GM12878 (cell line): ENCODE results near the gene PSMA8. TPM values are rescaled to one million over a fixed set of nuclear protein-coding genes. Genes with fewer than 3 reads are reported as not detected.

Experiments
- ATAC-seq: fragments of 200-7000 bp; cut with Tn5 transposase; 3 replicates; pipeline ENCODE4 v1.9.1; 2020; ENCODE audit warnings: mild to moderate bottlenecking, moderate library complexity
- BruUV-seq: library from RNA; stranded (reverse); fragments of 400-500 nt; replicated peaks from 2 replicates; lab custom pipeline; 2021; lab: Mats Ljungman, UMichigan
- CTCF ChIA-PET: fragments of 300-600 bp; sonication (Branson Sonifier 250); formaldehyde crosslinking; extraction: SDS; loops from one replicate; lab custom pipeline; 2021; ENCODE audit warnings: inconsistent platforms; lab: Yijun Ruan, JAX
- POLR2A ChIA-PET: fragments of 350-600 bp; formaldehyde crosslinking; extraction: SDS; loops from one replicate; lab custom pipeline; 2021; ENCODE audit warnings: inconsistent platforms; lab: Charles Lee
- RAD21 ChIA-PET: fragments of 300-600 bp; sonication (Branson Sonifier 250); formaldehyde crosslinking; loops from one replicate; lab custom pipeline; 2023; ENCODE audit warnings: antibody characterized with exemption; ENCODE audit not compliant: unreplicated experiment; lab: Charles Lee
- SMC1A ChIA-PET: fragments of 300-600 bp; sonication (Branson Sonifier 250); formaldehyde crosslinking; loops from one replicate; lab custom pipeline; 2023; ENCODE audit not compliant: unreplicated experiment, uncharacterized antibody; lab: Charles Lee
- DNase-seq: peaks from one replicate; pipeline ENCODE4 v3.0.0-alpha.2; 2011; ENCODE audit warnings: low read depth, low spot score
- FAIRE-seq: peaks from 3 replicates; lab custom pipeline; 2011; peaks lifted over from hg19 to GRCh38; lab: Jason Lieb, UNC
- H2AFZ ChIP-seq: 2 replicates; pipeline ENCODE4 v1.6.0; 2011; ENCODE audit warnings: low read depth, low read length, control low read depth; ENCODE audit not compliant: control insufficient read depth
- H3K27ac ChIP-seq: 2 replicates; pipeline ENCODE4 v1.5.1; 2011; ENCODE audit warnings: control low read depth; ENCODE audit not compliant: control insufficient read depth, insufficient read depth
- H3K27me3 ChIP-seq, 2 experiments: replicated peaks in 1 of 2; 2 replicates each; pipeline versions ENCODE4 v1.6.0 to v1.6.1; 2011; ENCODE audit warnings: low read length in 1 of 2; ENCODE audit not compliant: control insufficient read depth in 2 of 2, insufficient read depth in 2 of 2
- H3K36me3 ChIP-seq, 2 experiments: 2 replicates each; pipeline ENCODE4 v1.5.1; 2011; ENCODE audit warnings: low read length in 1 of 2; ENCODE audit not compliant: control insufficient read depth in 2 of 2, insufficient read depth in 2 of 2
- H3K4me1 ChIP-seq: 2 replicates; pipeline ENCODE4 v1.6.1; 2011; ENCODE audit warnings: mild to moderate bottlenecking, low read length, moderate library complexity, mixed read lengths; ENCODE audit not compliant: control insufficient read depth, insufficient read depth
- H3K4me2 ChIP-seq: 2 replicates; pipeline ENCODE4 v1.6.0; 2011; ENCODE audit warnings: control low read depth; ENCODE audit not compliant: control insufficient read depth, insufficient read depth
- H3K4me3 ChIP-seq: fragments of 200-600 bp; sonication (generic); 2 replicates; pipeline ENCODE4 v1.5.1; 2016
- H3K79me2 ChIP-seq: 2 replicates; pipeline ENCODE4 v1.6.0; 2011; ENCODE audit warnings: low read length; ENCODE audit not compliant: control insufficient read depth, insufficient read depth
- H3K9ac ChIP-seq: 2 replicates; pipeline ENCODE4 v1.8.0; 2011; ENCODE audit warnings: low read length, control low read depth, mixed read lengths; ENCODE audit not compliant: control insufficient read depth, insufficient read depth
- H3K9me3 ChIP-seq: replicated peaks from 3 replicates; pipeline ENCODE4 v1.5.1; 2011; ENCODE audit warnings: mild to moderate bottlenecking, low read length; ENCODE audit not compliant: control insufficient read depth, insufficient read depth
- H4K20me1 ChIP-seq: 2 replicates; pipeline ENCODE4 v1.6.0; 2011; ENCODE audit not compliant: control insufficient read depth, insufficient read depth
- BRCA1 ChIP-seq: IDR thresholded peaks from 2 replicates; pipeline ENCODE4 v1.6.1; 2011; ENCODE audit warnings: low read depth, low read length, improper control_type of control experiment
- DPF2 ChIP-seq: fragments of 450-650 bp; IDR thresholded peaks from 2 replicates; pipeline ENCODE4 v1.6.1; 2017; ENCODE audit warnings: mild to moderate bottlenecking
- E4F1 ChIP-seq: fragments of 450-650 bp; IDR thresholded peaks from 2 replicates; pipeline ENCODE4 v1.6.1; 2018; ENCODE audit warnings: borderline replicate concordance, mild to moderate bottlenecking; ENCODE audit not compliant: partially characterized antibody
- EP300 ChIP-seq, 2 experiments: fragments of 150-350 bp in 1 of 2; IDR thresholded peaks; 2 replicates each; pipeline ENCODE4 v1.6.1; 2011 to 2012; ENCODE audit warnings: low read depth in 2 of 2, low read length in 2 of 2, borderline replicate concordance in 1 of 2, improper control_type of control experiment in 1 of 2, inconsistent platforms in 1 of 2; ENCODE audit not compliant: control insufficient read depth in 1 of 2
- ESRRA ChIP-seq: IDR thresholded peaks from 2 replicates; pipeline ENCODE4 v1.6.1; 2012; ENCODE audit warnings: mild to moderate bottlenecking, low read length, improper control_type of control experiment
- EZH2 ChIP-seq: IDR thresholded peaks from 2 replicates; pipeline ENCODE4 v1.6.1; 2012; ENCODE audit warnings: low read depth, mild to moderate bottlenecking, control low read depth, inconsistent platforms, low read length, borderline replicate concordance; ENCODE audit not compliant: control insufficient read depth
- HDAC6 ChIP-seq: fragments of 200-600 bp; sonication (generic); IDR thresholded peaks from one replicate; pipeline ENCODE4 v1.8.0; 2017; ENCODE audit warnings: antibody characterized with exemption; ENCODE audit not compliant: unreplicated experiment
- HDGF ChIP-seq: fragments of 450-650 bp; IDR thresholded peaks from 2 replicates; pipeline ENCODE4 v1.6.1; 2016; ENCODE audit warnings: antibody characterized with exemption
- JUNB ChIP-seq: IDR thresholded peaks from 2 replicates; pipeline ENCODE4 v1.6.1; 2016; ENCODE audit warnings: antibody characterized with exemption, mild to moderate bottlenecking
- KDM1A ChIP-seq: fragments of 200-600 bp; sonication (generic); IDR thresholded peaks from 2 replicates; pipeline ENCODE4 v1.6.1; 2016; ENCODE audit warnings: borderline replicate concordance
- NR2C2 ChIP-seq: IDR thresholded peaks from 2 replicates; pipeline ENCODE4 v1.6.1; 2011; ENCODE audit warnings: borderline replicate concordance, low read depth; ENCODE audit not compliant: control insufficient read depth, insufficient read length
- STAT3 ChIP-seq: IDR thresholded peaks from 2 replicates; pipeline ENCODE4 v1.6.1; 2011; ENCODE audit warnings: low read depth, low read length, improper control_type of control experiment
- ZNF207 ChIP-seq: fragments of 450-650 bp; IDR thresholded peaks from 2 replicates; pipeline ENCODE4 v1.6.1; 2014; ENCODE audit warnings: antibody characterized with exemption, mild to moderate bottlenecking, borderline replicate concordance
- ZNF384 ChIP-seq: IDR thresholded peaks from 2 replicates; pipeline ENCODE4 v1.6.1; 2012; ENCODE audit warnings: low read depth, mild to moderate bottlenecking, low read length, improper control_type of control experiment, borderline replicate concordance
- ZNF687 ChIP-seq: fragments of 450-650 bp; IDR thresholded peaks from 2 replicates; pipeline ENCODE4 v1.6.1; 2017; ENCODE audit warnings: mild to moderate bottlenecking, moderate library complexity
- WGBS: methylation state at CpG from one replicate; pipeline ENCODE4 v1.1.6; 2016; ENCODE audit warnings: low lambda C conversion rate; ENCODE audit not compliant: insufficient replicate concordance, insufficient coverage; ENCODE audit errors: missing lambda C conversion rate; 5-methylcytosine and 5-hydroxymethylcytosine counted together
- in situ Hi-C: fragments of 300-500 bp; cut with MboI; formaldehyde crosslinking; loops from 9 replicates; pipeline ENCODE4 v1.14.3; 2018; ENCODE audit warnings: mixed read lengths
- intact Hi-C: fragments of 100-400 bp; cut with micrococcal nuclease; formaldehyde crosslinking; loops from one replicate; pipeline ENCODE4 v1.14.2; 2022; ENCODE audit not compliant: unreplicated experiment
- polyA plus RNA-seq, 11 experiments: library from polyadenylated mRNA; depleted of rRNA in 4 of 11; unstranded in 6 of 11; stranded (reverse) in 5 of 11; fragments of >200 nt; fragmentation: Nextera tagmentation in 4 of 11; fragmentation: Illumina TruSeq in 1 of 11; extraction: Ambion mirVana in 4 of 11; extraction: Trizol in 1 of 11; gene quantifications; 1 replicate in 1 of 11; 2 replicates in 10 of 11; pipeline versions ENCODE4 v1.2.1 to v1.2.3, GENCODE V29; 2011 to 2016; ENCODE audit warnings: inconsistent platforms in 2 of 11, missing spikeins in 2 of 11, low read depth in 1 of 11
- total RNA-seq, 4 experiments: library from RNA; depleted of rRNA in 3 of 4; stranded (reverse); fragments of >200 nt in 3 of 4; fragmentation: Illumina TruSeq in 1 of 4; extraction: Trizol in 1 of 4; gene quantifications; 2 replicates each; pipeline versions ENCODE4 v1.2.1 to v1.2.3, GENCODE V29; 2013 to 2021

PSMA8 gene
- total and polyA plus RNA-seq, 10 of the 15 experiments (the other 5 are each of a cell fraction or from before 2014, with no cell fraction given) = 0.07 to 0.15 (median 0.09) TPM; not detected in 6

GRCh38 chr18:26127786-26128185, 5.9 kb upstream of the PSMA8 start:
- H2AFZ ChIP-seq = no peak overlapping the region
- POLR2A ChIA-PET = no interaction called here
- WGBS = 65% methylated on average over 5 of the region's 5 CpGs
- no peak for TF ChIP-seq ZNF384
- no peak for TF ChIP-seq BRCA1
- TF ChIP-seq E4F1 = no peak
- no peak for TF ChIP-seq KDM1A
- no peak for TF ChIP-seq NR2C2
- no peak for TF ChIP-seq HDGF
- no peak for TF ChIP-seq ZNF687
- no peak for TF ChIP-seq ZNF207
- no peak for TF ChIP-seq STAT3
- no peak for TF ChIP-seq HDAC6
- TF ChIP-seq EZH2 = no peak
- TF ChIP-seq EP300 (IDR thresholded peaks at IDR 0.05; ENCODE audit: borderline replicate concordance in 1 of 2, control insufficient read depth in 1 of 2, low read depth in 2 of 2, low read length in 2 of 2) = no peak
- no peak for TF ChIP-seq ESRRA
- no peak for TF ChIP-seq DPF2
- no peak for TF ChIP-seq JUNB

More at GRCh38 chr18:26127786-26128185, 5.9 kb upstream of the PSMA8 start:
- ATAC-seq (no peak), FAIRE-seq (no peak), DNase-seq (no peak)
- RAD21 ChIA-PET = no interaction called here
- Histone ChIP-seq H3K36me3 (no peaks in the 10 kb centered on the region), H3K27me3 (no peaks in the 10 kb centered on the region), H3K9me3 (no peaks in the 10 kb centered on the region), H3K4me1 (no peaks in the 10 kb centered on the region), H3K9ac (no peak overlapping the region), H3K79me2 (no peaks in the 10 kb centered on the region), H3K4me2 (no peak overlapping the region), H3K4me3 (no peak overlapping the region), H3K27ac (no peak overlapping the region), H4K20me1 (no peaks in the 10 kb centered on the region)
- BruUV-seq = no TSS peak
- intact Hi-C loops = no loop called here
- CTCF ChIA-PET = interaction anchor here (0.8 kb wide), 1 partner anchor 58 kb away, joined by 4 read pairs; no protein-coding TSS in a partner anchor
- SMC1A ChIA-PET = interaction anchor here (1.2 kb wide), 1 partner anchor 9 kb away, joined by 5 read pairs; no protein-coding TSS in a partner anchor
- in situ Hi-C loops = no loop called here
